DOHH2 (cell line): Measurements from ENCODE around the gene ZNF764.

Experiments used
- CTCF ChIP-seq: fragments of 200-600 bp; sonication (generic); IDR thresholded peaks from one replicate; pipeline ENCODE4 v1.5.1; 2014; ENCODE audit warnings: antibody characterized with exemption, mild to moderate bottlenecking, low read depth, low read length; ENCODE audit not compliant: poor library complexity, severe bottlenecking
- EZH2phosphoT487 ChIP-seq: fragments of 200-600 bp; sonication (generic); IDR thresholded peaks from 2 replicates; pipeline ENCODE4 v1.6.1; 2017; ENCODE audit warnings: borderline replicate concordance, mild to moderate bottlenecking, antibody characterized with exemption, low read length, moderate library complexity, mixed read lengths

- TF ChIP-seq CTCF: no peak
- no peak for TF ChIP-seq EZH2phosphoT487
These were observed 2.7 kb downstream of the ZNF764 start for GRCh38 chr16:30555315-30556124.
